ENCODE data around the gene ADGRL1.
"Not testable (repeated sequence)": the region's sequence is repeated elsewhere in the genome, so short reads cannot be mapped to it uniquely, and the experiment has no call there.

Gene ADGRL1

GRCh38 chr19:14218620-14219330 lies 12.8 kb upstream of the ADGRL1 start:
- no peak for DNase-seq (ENCODE audit: low read depth, low spot score)

- not testable (repeated sequence) for DNase-seq (ENCODE audit: low read depth, low spot score)
Observed at GRCh38 chr19:14217886-14218285, 11.9 kb upstream of the ADGRL1 start.

- DNase-seq (ENCODE audit: low read depth, low spot score) = no peak
Observed at GRCh38 chr19:14214580-14214979, 8.6 kb upstream of the ADGRL1 start.

- not testable (repeated sequence) for DNase-seq (ENCODE audit: low read depth, low spot score)
Observed at GRCh38 chr19:14210182-14210581, 4.2 kb upstream of the ADGRL1 start.

- DNase-seq (ENCODE audit: low read depth, low spot score) = not testable (repeated sequence)
Observed at GRCh38 chr19:14209401-14209800, 3.4 kb upstream of the ADGRL1 start.

GRCh38 chr19:14208496-14208895 lies 2.5 kb upstream of the ADGRL1 start:
- DNase-seq (ENCODE audit: low read depth, low spot score) = not testable (repeated sequence)

- DNase-seq (ENCODE audit: low read depth, low spot score) = not testable (repeated sequence)
Observed at GRCh38 chr19:14207796-14208195, 1.8 kb upstream of the ADGRL1 start.

GRCh38 chr19:14206737-14207726 lies 1.1 kb upstream of the ADGRL1 start:
- peak; percentile 60 for DNase-seq (ENCODE audit: low read depth, low spot score)

- not testable (repeated sequence) for DNase-seq (ENCODE audit: low read depth, low spot score)
Observed at GRCh38 chr19:14206308-14206707, 339 bp upstream of the ADGRL1 start.

- DNase-seq (ENCODE audit: low read depth, low spot score) = not testable (repeated sequence)
Observed at GRCh38 chr19:14204676-14205451, 1.1 kb downstream of the ADGRL1 start.

GRCh38 chr19:14204219-14204618 lies 1.8 kb downstream of the ADGRL1 start:
- DNase-seq (ENCODE audit: low read depth, low spot score) = not testable (repeated sequence)

GRCh38 chr19:14203788-14204187 lies 2.2 kb downstream of the ADGRL1 start:
- DNase-seq (ENCODE audit: low read depth, low spot score) = not testable (repeated sequence)

- DNase-seq (ENCODE audit: low read depth, low spot score) = no peak
Observed at GRCh38 chr19:14203177-14203576, 2.8 kb downstream of the ADGRL1 start.

- DNase-seq (ENCODE audit: low read depth, low spot score) = not testable (repeated sequence)
Observed at GRCh38 chr19:14201481-14201880, 4.5 kb downstream of the ADGRL1 start.

GRCh38 chr19:14200147-14200841 lies 5.7 kb downstream of the ADGRL1 start:
- peak; percentile 13 for DNase-seq (ENCODE audit: low read depth, low spot score)

- no peak for DNase-seq (ENCODE audit: low read depth, low spot score)
Observed at GRCh38 chr19:14198384-14199376, 7.3 kb downstream of the ADGRL1 start.

- no peak for DNase-seq (ENCODE audit: low read depth, low spot score)
Observed at GRCh38 chr19:14197882-14198281, 8.1 kb downstream of the ADGRL1 start.

- not testable (repeated sequence) for DNase-seq (ENCODE audit: low read depth, low spot score)
Observed at GRCh38 chr19:14197288-14197687, 8.7 kb downstream of the ADGRL1 start.

GRCh38 chr19:14196105-14196504 lies 9.9 kb downstream of the ADGRL1 start:
- peak; percentile 57 for DNase-seq (ENCODE audit: low read depth, low spot score)

GRCh38 chr19:14195216-14195615 lies 10.8 kb downstream of the ADGRL1 start:
- not testable (repeated sequence) for DNase-seq (ENCODE audit: low read depth, low spot score)

Data from activated CD4-positive, CD25-positive, alpha-beta regulatory T cell treated with anti-CD3 and anti-CD28 coated beads, Interleukin-2, amount 50 U/mL, for 16 hours (primary cell).